ENCODE results near the gene GTF2H2.
"Not testable (repeated sequence)": the region's sequence is repeated elsewhere in the genome, so short reads cannot be mapped to it uniquely, and the experiment has no call there.

The GTF2H2 gene

GRCh38 chr5:71084280-71085063, 17.0 kb upstream of the GTF2H2 start:
- not testable (repeated sequence) for H3K9ac ChIP-seq (ENCODE audit: low read length); H3K36me3 ChIP-seq (replicated peaks; ENCODE audit: insufficient read depth, low read length); H3K4me1 ChIP-seq (ENCODE audit: low read length); H3K9me3 ChIP-seq (replicated peaks; ENCODE audit: insufficient read depth, low read length); H3F3A ChIP-seq (ENCODE audit: insufficient read depth, low read length); H3K4me2 ChIP-seq (ENCODE audit: low read depth, low read length); H3K9me2 ChIP-seq (replicated peaks; ENCODE audit: insufficient read depth, low read length); DNase-seq; H3K79me2 ChIP-seq (ENCODE audit: low read length); H3K27ac ChIP-seq (ENCODE audit: low read length); H4K20me1 ChIP-seq (ENCODE audit: insufficient read depth, low read length); H3K4me3 ChIP-seq (ENCODE audit: low read length); H2AFZ ChIP-seq (ENCODE audit: low read length); H3K27me3 ChIP-seq (replicated peaks; ENCODE audit: insufficient read depth, low read length)

- H4K20me1 ChIP-seq (ENCODE audit: insufficient read depth, low read length); H2AFZ ChIP-seq (ENCODE audit: low read length); DNase-seq; H3K9me3 ChIP-seq (replicated peaks; ENCODE audit: insufficient read depth, low read length); H3K4me3 ChIP-seq (ENCODE audit: low read length); H3K27me3 ChIP-seq (replicated peaks; ENCODE audit: insufficient read depth, low read length); H3K4me2 ChIP-seq (ENCODE audit: low read depth, low read length); H3K9me2 ChIP-seq (replicated peaks; ENCODE audit: insufficient read depth, low read length); H3K27ac ChIP-seq (ENCODE audit: low read length); H3F3A ChIP-seq (ENCODE audit: insufficient read depth, low read length); H3K79me2 ChIP-seq (ENCODE audit: low read length); H3K36me3 ChIP-seq (replicated peaks; ENCODE audit: insufficient read depth, low read length); H3K4me1 ChIP-seq (ENCODE audit: low read length); H3K9ac ChIP-seq (ENCODE audit: low read length): not testable (repeated sequence)
These were observed 15.4 kb upstream of the GTF2H2 start for GRCh38 chr5:71082898-71083297.

GRCh38 chr5:71082340-71082739, 14.9 kb upstream of the GTF2H2 start:
- H3K79me2 ChIP-seq (ENCODE audit: low read length); H3K27me3 ChIP-seq (replicated peaks; ENCODE audit: insufficient read depth, low read length); H3K9me2 ChIP-seq (replicated peaks; ENCODE audit: insufficient read depth, low read length); H3K4me3 ChIP-seq (ENCODE audit: low read length); DNase-seq; H2AFZ ChIP-seq (ENCODE audit: low read length); H3K4me1 ChIP-seq (ENCODE audit: low read length); H3K36me3 ChIP-seq (replicated peaks; ENCODE audit: insufficient read depth, low read length); H3K9me3 ChIP-seq (replicated peaks; ENCODE audit: insufficient read depth, low read length); H3K9ac ChIP-seq (ENCODE audit: low read length); H3K27ac ChIP-seq (ENCODE audit: low read length); H3K4me2 ChIP-seq (ENCODE audit: low read depth, low read length); H4K20me1 ChIP-seq (ENCODE audit: insufficient read depth, low read length); H3F3A ChIP-seq (ENCODE audit: insufficient read depth, low read length): not testable (repeated sequence)

GRCh38 chr5:71061322-71061721, 6.2 kb downstream of the GTF2H2 start:
- not testable (repeated sequence) for H3K27me3 ChIP-seq (replicated peaks; ENCODE audit: insufficient read depth, low read length); H3K36me3 ChIP-seq (replicated peaks; ENCODE audit: insufficient read depth, low read length); H4K20me1 ChIP-seq (ENCODE audit: insufficient read depth, low read length); H3K4me1 ChIP-seq (ENCODE audit: low read length); H3K9me2 ChIP-seq (replicated peaks; ENCODE audit: insufficient read depth, low read length); H3K4me2 ChIP-seq (ENCODE audit: low read depth, low read length); H2AFZ ChIP-seq (ENCODE audit: low read length); H3K4me3 ChIP-seq (ENCODE audit: low read length); H3F3A ChIP-seq (ENCODE audit: insufficient read depth, low read length); H3K9me3 ChIP-seq (replicated peaks; ENCODE audit: insufficient read depth, low read length); H3K9ac ChIP-seq (ENCODE audit: low read length); H3K27ac ChIP-seq (ENCODE audit: low read length); H3K79me2 ChIP-seq (ENCODE audit: low read length); DNase-seq

- H3K27ac ChIP-seq (ENCODE audit: low read length); H3K4me1 ChIP-seq (ENCODE audit: low read length); H3K4me3 ChIP-seq (ENCODE audit: low read length); H3K79me2 ChIP-seq (ENCODE audit: low read length); H3K4me2 ChIP-seq (ENCODE audit: low read depth, low read length); H3K9ac ChIP-seq (ENCODE audit: low read length); H4K20me1 ChIP-seq (ENCODE audit: insufficient read depth, low read length); H2AFZ ChIP-seq (ENCODE audit: low read length); H3K36me3 ChIP-seq (replicated peaks; ENCODE audit: insufficient read depth, low read length); H3K27me3 ChIP-seq (replicated peaks; ENCODE audit: insufficient read depth, low read length); H3K9me2 ChIP-seq (replicated peaks; ENCODE audit: insufficient read depth, low read length); DNase-seq; H3K9me3 ChIP-seq (replicated peaks; ENCODE audit: insufficient read depth, low read length); H3F3A ChIP-seq (ENCODE audit: insufficient read depth, low read length): not testable (repeated sequence)
These were observed 8.1 kb downstream of the GTF2H2 start for GRCh38 chr5:71059426-71059825.

- DNase-seq; H3K9me3 ChIP-seq (replicated peaks; ENCODE audit: insufficient read depth, low read length); H3K9ac ChIP-seq (ENCODE audit: low read length); H3K4me2 ChIP-seq (ENCODE audit: low read depth, low read length); H2AFZ ChIP-seq (ENCODE audit: low read length); H3K27me3 ChIP-seq (replicated peaks; ENCODE audit: insufficient read depth, low read length); H4K20me1 ChIP-seq (ENCODE audit: insufficient read depth, low read length); H3K4me3 ChIP-seq (ENCODE audit: low read length); H3K27ac ChIP-seq (ENCODE audit: low read length); H3K4me1 ChIP-seq (ENCODE audit: low read length); H3K9me2 ChIP-seq (replicated peaks; ENCODE audit: insufficient read depth, low read length); H3K36me3 ChIP-seq (replicated peaks; ENCODE audit: insufficient read depth, low read length); H3F3A ChIP-seq (ENCODE audit: insufficient read depth, low read length); H3K79me2 ChIP-seq (ENCODE audit: low read length): not testable (repeated sequence)
These were observed 22.7 kb downstream of the GTF2H2 start for GRCh38 chr5:71044808-71045207.

GRCh38 chr5:71044128-71044527, 23.3 kb downstream of the GTF2H2 start:
- H3K4me1 ChIP-seq (ENCODE audit: low read length); H3K79me2 ChIP-seq (ENCODE audit: low read length); H3K27ac ChIP-seq (ENCODE audit: low read length); DNase-seq; H3K4me3 ChIP-seq (ENCODE audit: low read length); H3K9me2 ChIP-seq (replicated peaks; ENCODE audit: insufficient read depth, low read length); H3K9me3 ChIP-seq (replicated peaks; ENCODE audit: insufficient read depth, low read length); H3F3A ChIP-seq (ENCODE audit: insufficient read depth, low read length); H3K27me3 ChIP-seq (replicated peaks; ENCODE audit: insufficient read depth, low read length); H3K9ac ChIP-seq (ENCODE audit: low read length); H3K36me3 ChIP-seq (replicated peaks; ENCODE audit: insufficient read depth, low read length); H4K20me1 ChIP-seq (ENCODE audit: insufficient read depth, low read length); H2AFZ ChIP-seq (ENCODE audit: low read length); H3K4me2 ChIP-seq (ENCODE audit: low read depth, low read length): not testable (repeated sequence)

- not testable (repeated sequence) for H3K27ac ChIP-seq (ENCODE audit: low read length); H3K36me3 ChIP-seq (replicated peaks; ENCODE audit: insufficient read depth, low read length); H3K4me3 ChIP-seq (ENCODE audit: low read length); H3K9me3 ChIP-seq (replicated peaks; ENCODE audit: insufficient read depth, low read length); H3K4me1 ChIP-seq (ENCODE audit: low read length); H2AFZ ChIP-seq (ENCODE audit: low read length); H3K4me2 ChIP-seq (ENCODE audit: low read depth, low read length); H4K20me1 ChIP-seq (ENCODE audit: insufficient read depth, low read length); H3K9ac ChIP-seq (ENCODE audit: low read length); H3K9me2 ChIP-seq (replicated peaks; ENCODE audit: insufficient read depth, low read length); H3F3A ChIP-seq (ENCODE audit: insufficient read depth, low read length); DNase-seq; H3K79me2 ChIP-seq (ENCODE audit: low read length); H3K27me3 ChIP-seq (replicated peaks; ENCODE audit: insufficient read depth, low read length)
These were observed 36.3 kb downstream of the GTF2H2 start for GRCh38 chr5:71031046-71031776.
